ENCODE data around the gene PAMR1.

- TF ChIP-seq CTCF (conservative IDR thresholded peaks at IDR 0.05; ENCODE audit: low read length): no peak
- no peak for TF ChIP-seq EZH2phosphoT487 (IDR thresholded peaks at IDR 0.05; ENCODE audit: borderline replicate concordance)
These were observed 105.5 kb downstream of the PAMR1 start for GRCh38 chr11:35419830-35420333.

Data from Loucy (cell line).